ENCODE data around the gene DQX1. TPM values are rescaled to one million over a fixed set of nuclear protein-coding genes. Genes with fewer than 3 reads are reported as not detected.

Gene DQX1, protein sequence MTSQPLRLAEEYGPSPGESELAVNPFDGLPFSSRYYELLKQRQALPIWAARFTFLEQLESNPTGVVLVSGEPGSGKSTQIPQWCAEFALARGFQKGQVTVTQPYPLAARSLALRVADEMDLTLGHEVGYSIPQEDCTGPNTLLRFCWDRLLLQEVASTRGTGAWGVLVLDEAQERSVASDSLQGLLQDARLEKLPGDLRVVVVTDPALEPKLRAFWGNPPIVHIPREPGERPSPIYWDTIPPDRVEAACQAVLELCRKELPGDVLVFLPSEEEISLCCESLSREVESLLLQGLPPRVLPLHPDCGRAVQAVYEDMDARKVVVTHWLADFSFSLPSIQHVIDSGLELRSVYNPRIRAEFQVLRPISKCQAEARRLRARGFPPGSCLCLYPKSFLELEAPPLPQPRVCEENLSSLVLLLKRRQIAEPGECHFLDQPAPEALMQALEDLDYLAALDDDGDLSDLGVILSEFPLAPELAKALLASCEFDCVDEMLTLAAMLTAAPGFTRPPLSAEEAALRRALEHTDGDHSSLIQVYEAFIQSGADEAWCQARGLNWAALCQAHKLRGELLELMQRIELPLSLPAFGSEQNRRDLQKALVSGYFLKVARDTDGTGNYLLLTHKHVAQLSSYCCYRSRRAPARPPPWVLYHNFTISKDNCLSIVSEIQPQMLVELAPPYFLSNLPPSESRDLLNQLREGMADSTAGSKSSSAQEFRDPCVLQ
- not detected in 2 replicates for total RNA-seq

DNA sequence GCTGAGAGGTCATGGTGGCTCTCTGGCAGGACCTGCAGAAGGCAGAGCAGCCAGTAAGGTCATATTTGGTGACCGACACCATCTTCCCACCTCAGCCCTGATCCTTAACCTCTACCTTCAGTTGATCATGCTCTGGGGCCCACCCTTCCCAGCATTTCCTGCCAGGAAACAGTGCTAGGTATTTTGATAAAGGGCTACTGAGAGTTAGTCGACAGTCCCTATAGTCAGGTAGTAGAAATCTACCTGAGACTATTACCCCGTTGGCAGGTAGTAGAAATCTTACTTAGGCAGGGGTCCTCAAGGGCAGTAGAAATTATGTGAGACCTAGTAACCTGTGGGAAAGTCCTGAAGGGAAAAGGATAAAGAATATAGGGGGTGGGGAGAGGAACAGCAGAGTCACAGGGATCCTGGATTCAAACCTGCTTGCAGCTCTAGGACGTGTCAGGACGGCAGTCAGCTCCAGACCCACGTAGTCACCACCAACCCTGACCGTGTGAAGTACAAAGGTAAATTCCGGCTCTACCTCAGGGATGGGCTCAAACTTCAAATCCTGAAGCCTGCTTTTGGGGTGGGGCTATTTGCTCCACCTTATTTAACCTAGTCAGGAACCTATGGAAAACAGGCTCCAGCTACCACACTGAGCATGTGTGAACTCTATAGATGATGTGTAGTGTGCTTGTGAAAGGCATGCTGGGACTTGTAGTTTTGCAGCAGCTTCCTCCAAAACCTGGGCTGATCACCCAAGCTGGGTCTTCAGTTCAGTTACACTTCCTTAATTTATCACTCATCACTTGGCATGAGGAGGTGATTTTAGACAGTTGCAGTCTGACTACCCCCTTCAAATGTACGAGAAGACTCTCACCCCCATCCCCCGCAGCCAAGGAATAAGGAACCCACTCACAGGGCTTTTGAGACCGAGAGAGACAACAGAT, at the start of gene DQX1:
TSS of gene DQX1 (minus strand) at position 515 of the 932 bp plus-strand sequence. CDS start at position 13, 502 bp downstream.

GRCh38 chr2:74553892-74554819, 28.1 kb upstream of the DQX1 start, which contains the start of the genes DOK1 and LOXL3:
TSS of gene DOK1 (plus strand) at chr2:74554720. CDS start at chr2:74554755, 35 bp downstream.
TSS of gene LOXL3 (minus strand) at chr2:74553942. CDS start at chr2:74552634, 1,308 bp downstream.

DNA sequence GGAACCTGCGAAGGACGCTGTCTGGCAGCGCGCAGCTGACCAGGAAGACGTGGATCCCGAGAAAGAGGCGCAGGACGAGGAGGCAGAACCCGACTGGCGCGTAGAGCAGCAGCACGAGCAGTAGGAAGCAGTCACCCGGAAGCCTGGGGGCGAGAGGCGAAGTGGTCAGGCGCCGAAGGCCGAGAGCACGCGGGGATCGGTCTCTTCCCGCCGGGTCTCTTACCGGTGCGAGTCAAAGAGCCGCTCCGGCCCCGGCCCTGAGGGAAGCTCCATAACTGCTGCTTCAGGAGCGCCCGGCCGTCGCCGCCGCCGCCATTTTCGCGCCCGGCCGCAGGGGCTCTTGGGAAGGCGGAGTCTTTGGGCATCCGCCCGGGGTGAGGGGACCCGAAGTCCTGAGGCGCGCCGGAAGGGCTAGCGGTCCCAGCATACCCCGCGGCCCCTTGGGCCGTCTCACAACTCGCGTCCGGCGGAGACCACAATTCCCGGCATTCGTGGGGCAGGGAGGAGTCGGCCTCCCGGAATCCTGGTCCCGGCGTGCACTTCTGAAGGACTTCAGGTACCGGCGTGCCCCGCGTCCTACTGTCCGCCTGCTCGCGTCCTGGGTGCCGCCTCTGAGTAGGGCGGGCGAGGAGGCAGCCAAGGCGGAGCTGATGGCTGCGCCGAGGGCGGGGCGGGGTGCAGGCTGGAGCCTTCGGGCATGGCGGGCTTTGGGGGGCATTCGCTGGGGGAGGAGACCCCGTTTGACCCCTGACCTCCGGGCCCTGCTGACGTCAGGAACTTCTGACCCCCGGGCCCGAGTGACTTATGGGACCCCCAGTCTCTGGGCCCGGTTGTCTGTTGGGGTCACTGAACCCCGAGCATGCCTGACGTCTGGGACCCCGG, 3.6 kb upstream of the DQX1 start, which contains the start of the genes AUP1 and HTRA2:
TSS of gene AUP1 (minus strand) at position 350 of the 882 bp plus-strand sequence. CDS start at position 273, 77 bp downstream.
TSS of gene HTRA2 (plus strand) at position 577 of the 882 bp plus-strand sequence. CDS start at position 651, 74 bp downstream.

DNA sequence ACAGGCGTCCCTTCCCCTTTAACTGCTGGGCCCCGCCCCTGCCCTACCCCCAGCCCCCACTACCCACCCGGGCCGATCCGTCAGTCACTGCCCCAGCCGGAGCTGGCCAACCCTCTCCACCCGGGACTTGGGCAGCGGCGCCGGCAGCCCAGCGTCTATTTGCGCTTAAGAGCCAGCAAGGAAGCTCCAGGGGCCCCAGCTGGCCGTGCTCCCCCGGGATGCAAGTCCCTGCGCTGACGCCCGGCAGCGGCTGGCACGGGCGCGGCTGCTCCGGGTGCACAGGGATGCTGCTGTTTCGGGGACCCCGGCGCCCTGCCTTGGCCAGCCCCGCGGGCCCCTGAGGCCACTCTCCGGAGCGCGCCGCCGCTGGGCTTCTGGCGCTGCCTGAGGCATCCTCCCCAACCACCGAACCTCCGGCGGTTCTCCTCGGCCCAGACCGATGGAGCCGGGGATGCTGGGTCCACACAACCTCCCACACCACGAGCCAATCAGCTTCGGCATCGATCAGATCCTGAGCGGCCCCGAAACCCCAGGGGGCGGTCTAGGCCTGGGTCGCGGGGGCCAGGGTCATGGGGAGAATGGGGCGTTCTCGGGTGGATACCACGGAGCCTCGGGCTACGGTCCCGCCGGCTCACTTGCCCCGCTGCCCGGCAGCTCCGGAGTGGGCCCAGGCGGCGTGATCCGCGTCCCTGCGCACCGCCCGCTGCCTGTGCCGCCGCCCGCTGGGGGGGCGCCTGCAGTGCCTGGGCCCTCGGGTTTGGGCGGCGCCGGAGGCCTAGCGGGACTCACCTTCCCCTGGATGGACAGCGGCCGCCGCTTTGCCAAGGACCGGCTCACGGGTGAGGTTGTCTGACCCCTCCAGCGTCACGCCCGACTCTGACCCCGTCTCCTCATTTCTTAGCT, 11.4 kb downstream of the DQX1 start, which contains the start of gene TLX2:
TSS of gene TLX2 (plus strand) at position 83 of the 903 bp plus-strand sequence. CDS start at position 440, 357 bp downstream.

GRCh38 chr2:74507145-74507925, 18.7 kb downstream of the DQX1 start, which contains the start of gene PCGF1:
TSS of gene PCGF1 (minus strand) at chr2:74507695. CDS start at chr2:74507668, 27 bp downstream.

DNA sequence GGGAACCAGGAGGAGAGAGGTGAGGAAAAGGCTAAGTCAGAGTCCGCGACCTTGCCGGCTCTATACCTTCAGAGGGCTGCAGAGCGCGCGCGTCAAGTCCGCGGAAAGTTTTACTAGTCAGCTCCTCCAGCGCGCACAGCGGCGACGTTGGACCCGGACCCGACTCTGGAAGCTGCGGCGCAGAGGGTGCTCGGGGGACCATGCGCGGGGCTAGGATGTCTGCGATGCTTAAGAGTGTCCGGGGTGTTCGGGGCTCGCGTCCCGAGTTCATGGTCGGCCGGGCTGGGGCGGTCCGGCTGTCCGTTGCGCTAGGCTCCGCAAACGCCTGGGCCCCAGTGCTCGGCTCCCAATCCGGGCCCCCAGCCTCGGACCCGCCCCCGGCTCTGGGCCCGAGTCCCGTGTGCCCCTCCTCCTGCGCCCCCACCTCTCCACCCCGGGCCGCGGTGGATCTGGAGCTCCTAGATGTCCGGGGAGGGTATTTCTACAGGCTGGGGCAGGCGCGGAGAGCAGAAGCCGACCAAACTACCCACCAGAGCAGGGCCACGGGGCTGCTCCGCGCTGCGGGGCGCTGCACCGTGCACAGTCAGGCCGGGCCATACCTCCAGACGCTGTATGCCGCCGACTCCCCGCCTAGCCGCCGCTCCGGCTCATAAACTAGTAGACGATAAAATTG, 26.6 kb downstream of the DQX1 start, which contains the start of gene LBX2:
TSS of gene LBX2 (minus strand) at position 337 of the 673 bp plus-strand sequence. CDS start at position 271, 66 bp downstream.

DNA sequence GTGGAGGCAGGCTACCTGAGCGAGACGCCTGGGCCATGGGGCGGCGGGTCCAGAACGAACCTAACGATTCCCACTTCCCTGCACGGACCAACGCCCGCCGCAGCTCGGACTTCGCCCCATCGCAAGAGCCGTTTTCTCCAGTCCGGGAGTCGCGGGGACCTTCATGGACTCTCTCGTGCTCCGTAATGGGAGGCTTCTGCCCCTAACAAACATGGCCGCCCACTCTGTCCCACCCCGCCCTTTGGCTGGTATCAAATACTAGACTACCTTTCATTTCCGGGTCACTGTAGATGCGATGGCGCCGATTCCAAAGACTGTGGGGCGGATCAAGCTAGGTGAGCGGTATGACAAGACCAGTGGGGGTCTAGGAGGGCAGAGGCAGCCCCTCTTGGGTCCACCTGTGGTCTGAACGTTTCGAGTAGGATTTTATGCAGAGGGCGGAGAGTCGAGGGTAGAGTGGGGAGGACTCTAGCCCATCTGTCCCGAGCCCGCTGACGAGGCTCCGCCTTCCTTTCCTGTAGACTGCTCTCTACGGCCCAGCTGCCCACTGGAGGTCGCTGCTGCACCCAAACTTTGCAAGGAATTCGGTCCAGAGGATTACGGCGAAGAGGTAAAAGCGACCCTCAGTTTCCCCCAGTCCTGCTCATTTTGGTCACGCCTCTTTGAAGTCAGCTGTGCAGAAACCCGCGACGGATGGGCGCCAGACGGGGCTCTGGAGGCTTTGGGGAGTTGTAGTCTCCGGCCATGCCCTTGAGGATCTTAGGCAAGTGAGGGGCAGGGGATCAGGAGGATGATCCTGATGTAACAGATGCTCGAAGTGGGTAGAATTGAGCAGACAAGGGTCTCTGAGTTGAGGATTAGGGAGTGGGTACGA, 43.0 kb downstream of the DQX1 start, which contains the start of the genes CCDC142 and TTC31:
TSS of gene CCDC142 (minus strand) at position 198 of the 874 bp plus-strand sequence. CDS start at position 37, 161 bp downstream.
TSS of gene TTC31 (plus strand) at position 281 of the 874 bp plus-strand sequence. CDS start at position 296, 15 bp downstream.

DNA sequence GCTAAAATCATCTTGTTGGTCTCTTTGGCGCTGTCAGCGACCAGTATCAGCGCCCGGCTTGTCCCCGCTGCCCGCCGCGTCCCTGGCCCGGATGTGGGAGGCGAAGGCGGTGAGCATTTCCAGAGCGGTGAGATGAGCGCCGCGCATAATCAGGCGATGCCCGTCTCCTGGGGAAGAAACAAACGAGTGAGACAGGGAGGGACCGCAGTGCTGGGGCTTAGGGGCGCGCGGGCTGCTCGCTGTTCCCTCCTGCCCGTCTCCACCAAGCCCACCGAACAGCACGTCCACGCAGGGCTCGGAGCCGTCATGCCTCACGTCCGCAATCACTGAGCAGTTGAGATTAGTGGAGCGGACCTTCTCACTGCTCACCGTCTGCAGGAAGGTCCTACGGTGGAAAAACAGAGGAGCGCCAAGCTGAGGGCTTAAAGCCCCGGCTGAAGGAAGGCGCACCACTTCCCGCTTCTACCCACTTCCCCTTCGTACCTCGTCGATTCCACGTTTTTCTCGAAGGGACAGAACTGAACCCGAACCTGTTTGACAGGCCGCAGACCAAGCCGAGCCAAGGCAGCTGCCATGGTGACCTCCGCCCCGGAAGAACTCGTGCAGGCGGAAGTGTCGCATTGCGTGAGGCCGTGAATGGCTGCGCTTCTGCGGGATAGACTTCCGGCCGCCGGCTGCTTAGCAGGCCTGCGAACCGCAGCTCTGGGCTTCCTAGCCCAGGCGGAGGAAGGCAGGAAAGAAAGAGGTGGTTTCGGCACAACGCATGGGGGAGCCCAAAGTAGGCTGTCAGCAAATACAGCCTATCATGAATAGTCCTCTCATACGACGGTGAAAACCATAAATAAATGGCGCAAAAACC, 53.7 kb downstream of the DQX1 start, which contains the start of gene MRPL53:
TSS of gene MRPL53 (minus strand) at position 595 of the 859 bp plus-strand sequence. CDS start at position 575, 20 bp downstream.

Other genes with a start within 250 kb of the DQX1 start
- gene SLC4A5, start 182.8 kb downstream of the DQX1 start, total RNA-seq: 0.30 and 0.32 TPM in 2 replicates
- gene DCTN1, start 145.9 kb downstream of the DQX1 start, total RNA-seq: 113 and 127 TPM in 2 replicates
- gene C2orf81, start 104.6 kb downstream of the DQX1 start, total RNA-seq: 0.46 and 0.65 TPM in 2 replicates
- 47.9 and 65.3 TPM in 2 replicates for gene WDR54, start 104.5 kb downstream of the DQX1 start, total RNA-seq
- 7.1 and 10.3 TPM in 2 replicates for gene RTKN, start 84.3 kb downstream of the DQX1 start, total RNA-seq
- 11.7 and 23.1 TPM in 2 replicates for gene INO80B, start 71.1 kb downstream of the DQX1 start, total RNA-seq
- 30.4 and 30.5 TPM in 2 replicates for gene WBP1, start 67.8 kb downstream of the DQX1 start, total RNA-seq
- 72.8 and 91.3 TPM in 2 replicates for gene MOGS, start 60.8 kb downstream of the DQX1 start, total RNA-seq
- 47.7 and 52.4 TPM in 2 replicates for gene MRPL53, start 53.6 kb downstream of the DQX1 start, total RNA-seq
- gene CCDC142, start 43.2 kb downstream of the DQX1 start, total RNA-seq: 13.6 and 22.9 TPM in 2 replicates
- 7.1 and 16.3 TPM in 2 replicates for gene TTC31, start 43.1 kb downstream of the DQX1 start, total RNA-seq
- 1.6 and 1.7 TPM in 2 replicates for gene LBX2, start 26.6 kb downstream of the DQX1 start, total RNA-seq
- 14.3 and 17.2 TPM in 2 replicates for gene PCGF1, start 18.5 kb downstream of the DQX1 start, total RNA-seq
- not detected in 2 replicates for gene TLX2, start 11.8 kb downstream of the DQX1 start, total RNA-seq
- 84.8 and 116 TPM in 2 replicates for gene AUP1, start 3.5 kb upstream of the DQX1 start, total RNA-seq
- gene HTRA2, start 3.7 kb upstream of the DQX1 start, total RNA-seq: 40.7 and 63.3 TPM in 2 replicates
- gene LOXL3, start 27.7 kb upstream of the DQX1 start, total RNA-seq: 2.9 and 4.4 TPM in 2 replicates
- 15.9 and 21.6 TPM in 2 replicates for gene DOK1, start 28.5 kb upstream of the DQX1 start, total RNA-seq
- gene M1AP, start 122.1 kb upstream of the DQX1 start, total RNA-seq: not detected in 2 replicates
- 4.2 and 4.7 TPM in 2 replicates for gene SEMA4F, start 128.0 kb upstream of the DQX1 start, total RNA-seq

Data from epithelial cell of umbilical artery (primary cell).